ENCODE results near the gene TBRG1.

The TBRG1 gene

GRCh38 chr11:124623861-124624525 lies 1.3 kb downstream of the TBRG1 start:
- DNase-seq: no peak

DNA sequence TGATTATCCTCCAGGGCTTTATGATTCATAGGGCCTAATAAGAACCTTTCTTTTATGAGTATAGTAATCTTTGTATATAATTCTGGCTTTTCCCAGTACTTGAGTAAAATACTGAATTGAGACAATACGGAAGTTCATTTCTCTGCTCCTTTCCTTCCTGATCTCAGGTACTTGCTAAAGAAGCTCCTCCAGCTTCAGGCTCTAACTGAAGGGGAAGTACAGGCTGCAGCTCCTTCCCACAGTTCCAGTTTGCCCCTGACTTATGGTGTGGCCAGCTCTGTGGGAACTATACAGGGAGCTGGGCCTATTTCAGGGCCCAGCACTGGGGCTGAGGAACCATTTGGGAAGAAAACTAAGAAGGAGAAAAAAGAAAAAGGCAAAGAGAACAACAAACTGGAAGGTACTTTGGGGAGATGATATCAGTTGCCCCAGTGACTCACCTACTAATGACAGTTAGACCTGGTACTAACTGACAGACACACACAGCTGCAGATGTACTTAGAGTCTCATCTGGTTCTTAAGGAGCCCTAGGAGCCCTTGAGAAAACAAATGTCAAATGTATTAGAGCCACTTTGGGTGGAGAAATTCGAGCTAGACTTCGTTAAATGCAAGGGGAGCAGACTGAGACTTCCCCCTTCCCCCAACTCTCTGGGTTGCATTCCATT lies 3.0 kb downstream of the TBRG1 start:
- DNase-seq: no peak

- DNase-seq: no peak
These were observed 4.9 kb downstream of the TBRG1 start for GRCh38 chr11:124627546-124627945.

- no peak for DNase-seq
These were observed 7.3 kb downstream of the TBRG1 start for GRCh38 chr11:124629961-124630360.

DNA sequence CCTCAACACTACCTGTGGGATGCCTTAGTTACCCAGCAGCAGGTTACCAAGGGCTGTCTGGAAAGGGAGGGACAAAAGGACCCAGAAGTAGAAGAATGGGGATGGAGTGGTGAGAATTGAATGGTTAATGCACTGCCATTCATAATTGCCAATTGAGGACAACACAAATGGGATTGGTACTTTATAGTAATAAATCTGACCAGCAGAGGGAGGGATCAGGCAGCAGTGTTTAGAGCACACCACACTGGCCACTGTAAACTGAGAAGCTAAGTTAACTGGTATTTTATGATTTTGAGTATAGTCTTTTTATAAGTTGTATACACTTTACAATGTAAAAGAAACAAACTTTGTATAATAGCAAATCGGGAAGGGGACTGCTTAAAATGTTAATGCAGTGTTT lies 10.7 kb downstream of the TBRG1 start:
- DNase-seq: no peak

- DNase-seq: no peak
These were observed 13.3 kb downstream of the TBRG1 start for GRCh38 chr11:124635932-124636331.

DNA sequence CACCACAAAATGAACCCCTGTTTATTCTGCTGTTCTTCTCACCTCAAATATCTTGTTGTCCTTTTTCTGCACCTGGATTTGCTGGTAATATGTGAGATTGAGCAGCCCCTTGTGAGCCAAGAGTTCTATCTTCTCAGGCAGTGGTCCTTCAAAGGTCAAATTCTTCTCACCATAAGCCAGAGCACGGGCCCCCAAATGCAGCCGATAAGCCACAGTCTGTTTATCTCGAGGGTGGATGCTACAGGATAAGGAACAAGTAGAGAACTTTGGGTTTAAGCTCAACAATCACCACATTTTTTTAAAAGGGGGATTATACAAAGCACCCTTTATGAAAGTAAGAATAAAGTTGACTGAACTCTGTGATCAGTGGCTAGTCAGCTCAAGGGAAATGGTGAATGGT lies 15.8 kb downstream of the TBRG1 start:
- DNase-seq: no peak

GRCh38 chr11:124639186-124639585 lies 16.5 kb downstream of the TBRG1 start:
- DNase-seq: no peak

DNA sequence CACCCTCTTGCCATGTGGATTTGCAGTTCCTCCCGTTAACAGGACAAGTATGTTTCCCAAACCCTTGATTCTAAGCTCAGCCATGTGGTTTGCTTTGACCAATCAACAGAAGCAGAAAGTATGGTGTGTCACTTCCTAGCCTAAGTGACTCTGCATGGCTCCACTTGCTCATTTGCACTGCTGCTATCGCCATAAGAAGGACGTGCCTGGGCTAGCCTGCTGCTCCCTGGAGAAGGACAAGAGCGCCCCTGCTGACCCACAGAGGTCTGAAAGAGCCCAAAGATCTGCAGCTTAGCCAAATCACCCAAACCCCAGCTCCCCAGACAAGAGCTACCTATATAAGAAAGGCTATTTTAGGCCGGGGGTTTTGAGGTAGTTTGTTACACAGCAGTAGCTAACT lies 18.0 kb downstream of the TBRG1 start:
- no peak for DNase-seq

DNA sequence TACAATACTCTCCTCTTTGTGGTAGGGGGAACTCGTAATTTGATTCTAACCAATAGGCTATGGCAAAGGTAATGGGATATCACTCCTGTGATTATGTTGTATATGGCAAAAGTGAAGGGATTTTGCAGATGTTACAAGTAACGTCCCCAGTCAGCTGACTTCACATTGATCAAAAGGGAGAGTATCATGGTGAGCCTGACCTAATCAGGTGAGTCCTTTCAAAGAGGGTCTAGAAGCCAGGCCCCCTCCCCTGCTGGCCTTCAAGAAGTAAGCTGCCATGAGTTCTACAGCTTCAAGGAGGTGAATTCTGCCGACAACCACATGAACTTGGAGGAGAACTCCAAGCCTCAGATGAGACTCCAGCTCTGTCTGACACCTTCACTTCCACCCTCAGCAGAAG lies 20.0 kb downstream of the TBRG1 start:
- no peak for DNase-seq

- no peak for DNase-seq
These were observed 20.5 kb downstream of the TBRG1 start for GRCh38 chr11:124643042-124643604.

- no peak for DNase-seq
These were observed 21.2 kb downstream of the TBRG1 start for GRCh38 chr11:124643605-124644425.

DNA sequence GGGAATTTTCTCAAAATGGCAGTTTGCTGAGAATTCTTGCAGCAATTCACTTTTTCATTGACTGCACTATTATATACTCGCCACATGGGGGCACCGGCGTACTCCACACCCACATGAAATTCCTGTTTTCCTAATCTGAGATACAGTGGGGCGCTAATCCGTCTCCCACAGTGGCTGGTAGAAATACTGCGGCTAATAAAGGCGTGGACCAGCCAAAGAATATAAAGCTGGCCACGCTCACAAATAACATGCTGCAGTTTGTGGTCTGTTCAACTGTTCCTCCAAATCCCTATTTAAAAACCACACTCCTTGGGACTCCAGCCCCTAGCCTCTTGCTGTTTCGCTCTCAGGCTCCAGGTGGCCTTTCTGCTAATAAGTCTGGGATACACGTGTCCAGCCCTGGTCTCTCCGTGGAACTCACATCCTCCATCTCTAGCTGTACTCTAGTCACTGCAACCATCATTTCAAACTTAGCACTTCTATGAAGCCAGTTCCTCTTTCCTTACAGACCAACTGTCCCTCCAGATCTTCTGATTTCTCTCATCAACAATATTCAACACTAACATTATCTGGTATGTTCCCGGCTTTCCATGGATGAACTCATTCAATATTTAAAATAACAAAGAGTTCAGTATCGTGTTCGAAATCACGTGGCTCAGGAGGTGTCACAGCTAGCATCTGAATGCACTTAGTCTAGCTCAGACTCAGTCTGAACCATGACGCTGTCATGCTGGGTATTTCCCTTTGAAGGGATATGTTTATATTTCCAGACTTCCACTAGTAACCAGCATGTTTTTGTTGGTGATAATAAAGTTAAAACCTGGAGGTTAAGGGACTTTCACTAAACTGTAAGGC lies 22.0 kb downstream of the TBRG1 start:
- DNase-seq: peak; percentile 42

DNA sequence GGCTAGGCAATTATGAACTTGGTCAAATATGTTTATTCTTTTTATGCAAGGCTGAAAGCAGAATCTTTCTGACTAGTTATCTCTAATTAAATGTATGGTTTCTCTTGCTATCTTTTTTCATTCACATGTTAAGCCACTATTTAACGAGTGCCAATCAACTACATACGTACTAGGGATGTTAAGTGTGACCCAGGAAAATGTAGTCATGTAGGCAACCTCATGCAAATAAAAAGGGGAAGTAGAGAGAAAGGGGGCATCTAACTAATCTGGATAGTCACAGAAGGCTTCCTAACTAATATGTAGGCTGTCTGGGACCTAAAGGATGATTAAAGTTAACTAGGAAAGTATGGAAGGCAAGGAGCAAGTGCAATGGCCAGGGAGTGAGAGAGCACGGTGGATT lies 23.5 kb downstream of the TBRG1 start:
- DNase-seq: no peak

GRCh38 chr11:124648610-124649009 lies 25.9 kb downstream of the TBRG1 start:
- DNase-seq: no peak

DNA sequence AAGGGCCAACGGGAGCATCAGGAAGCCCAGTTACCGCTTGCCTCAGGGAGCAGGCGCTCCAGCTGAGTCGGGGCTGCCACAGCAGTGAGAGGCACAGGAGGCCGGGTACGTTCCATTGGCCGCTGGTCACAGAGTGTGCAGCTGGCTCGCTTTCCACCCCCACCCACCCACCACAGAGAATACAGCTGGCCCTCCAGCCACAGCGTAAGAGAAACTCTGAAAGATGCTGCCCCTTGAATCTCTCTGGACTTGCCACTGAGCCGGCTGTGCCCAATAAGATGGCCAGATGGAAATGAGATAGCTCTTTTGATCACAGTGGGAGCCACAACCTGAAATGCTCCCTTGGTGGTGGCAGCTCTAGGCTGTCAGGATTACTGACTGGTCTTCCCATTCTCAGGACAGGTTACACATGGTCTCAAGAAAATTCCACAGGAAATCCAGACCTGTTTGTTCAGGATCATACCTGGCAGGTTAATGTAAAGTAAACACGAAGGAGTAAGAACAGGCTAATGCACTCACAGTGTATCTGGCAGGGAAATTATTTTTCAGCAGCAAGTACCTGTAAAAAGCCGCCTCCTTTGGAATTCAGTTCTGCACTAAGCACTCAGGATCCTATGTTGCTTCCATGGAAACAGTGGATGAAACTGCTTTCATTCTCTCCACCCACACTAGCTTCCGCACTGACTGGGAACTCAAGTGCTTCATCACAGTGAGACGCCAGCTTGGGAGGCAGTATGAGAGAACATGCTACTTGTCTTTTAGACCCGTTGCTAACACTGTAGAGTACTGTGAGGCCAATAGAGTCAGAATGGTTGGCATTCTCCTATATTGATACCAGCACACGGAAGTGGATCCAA lies 34.3 kb downstream of the TBRG1 start:
- no peak for DNase-seq

GRCh38 chr11:124657904-124658303 lies 35.2 kb downstream of the TBRG1 start:
- DNase-seq: no peak

- DNase-seq: no peak
These were observed 35.8 kb downstream of the TBRG1 start for GRCh38 chr11:124658501-124658900.

DNA sequence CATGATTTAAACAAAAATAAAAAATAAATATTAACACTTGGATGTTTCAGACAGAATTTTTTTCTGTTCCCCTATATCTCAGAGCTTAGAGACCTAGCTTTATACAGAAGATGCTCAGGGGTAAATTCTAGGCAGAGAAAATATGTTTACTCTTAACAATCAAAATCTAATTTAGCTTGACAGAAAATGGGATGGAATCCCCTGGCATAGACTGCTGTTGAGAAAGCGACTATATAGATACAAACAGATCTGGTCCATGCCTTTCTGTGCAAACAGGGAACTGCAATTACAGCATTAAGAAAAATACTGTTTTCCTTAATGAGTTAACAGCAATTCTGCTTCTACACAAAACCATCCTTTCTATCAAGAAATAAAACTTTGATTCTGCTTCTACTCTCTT lies 36.3 kb downstream of the TBRG1 start:
- DNase-seq: no peak

GRCh38 chr11:124661553-124661952 lies 38.9 kb downstream of the TBRG1 start:
- DNase-seq: no peak

GRCh38 chr11:124662106-124662505 lies 39.4 kb downstream of the TBRG1 start:
- no peak for DNase-seq

GRCh38 chr11:124663861-124664260 lies 41.2 kb downstream of the TBRG1 start:
- DNase-seq: no peak

Measured in CD4-positive, alpha-beta T cell treated with Interleukin-10 for 1 hour (primary cell).